Measurements from ENCODE around the gene ZFAND3.

DNA sequence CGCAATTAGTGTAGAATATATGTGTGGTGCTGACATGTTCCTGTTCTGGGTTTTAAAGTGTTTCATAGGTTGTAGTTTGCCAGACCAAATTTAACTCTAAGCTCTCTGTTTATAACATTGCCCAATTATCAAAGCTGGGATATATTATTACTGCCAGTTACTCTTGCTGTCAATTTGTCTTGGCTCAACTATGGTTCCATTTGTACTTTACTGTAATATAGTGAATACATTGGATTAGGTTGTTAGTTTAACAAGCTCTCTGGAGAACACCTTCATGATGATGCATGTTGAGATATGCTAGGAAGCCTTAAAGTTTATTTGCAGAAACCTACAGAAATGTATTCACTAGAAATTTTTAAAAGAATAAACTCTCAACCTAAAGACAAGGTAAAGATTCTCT, 259.6 kb downstream of the ZFAND3 start:
- TF ChIP-seq POLR2A (IDR thresholded peaks at IDR 0.05), result no peak
- TF ChIP-seq, protein P1, sequence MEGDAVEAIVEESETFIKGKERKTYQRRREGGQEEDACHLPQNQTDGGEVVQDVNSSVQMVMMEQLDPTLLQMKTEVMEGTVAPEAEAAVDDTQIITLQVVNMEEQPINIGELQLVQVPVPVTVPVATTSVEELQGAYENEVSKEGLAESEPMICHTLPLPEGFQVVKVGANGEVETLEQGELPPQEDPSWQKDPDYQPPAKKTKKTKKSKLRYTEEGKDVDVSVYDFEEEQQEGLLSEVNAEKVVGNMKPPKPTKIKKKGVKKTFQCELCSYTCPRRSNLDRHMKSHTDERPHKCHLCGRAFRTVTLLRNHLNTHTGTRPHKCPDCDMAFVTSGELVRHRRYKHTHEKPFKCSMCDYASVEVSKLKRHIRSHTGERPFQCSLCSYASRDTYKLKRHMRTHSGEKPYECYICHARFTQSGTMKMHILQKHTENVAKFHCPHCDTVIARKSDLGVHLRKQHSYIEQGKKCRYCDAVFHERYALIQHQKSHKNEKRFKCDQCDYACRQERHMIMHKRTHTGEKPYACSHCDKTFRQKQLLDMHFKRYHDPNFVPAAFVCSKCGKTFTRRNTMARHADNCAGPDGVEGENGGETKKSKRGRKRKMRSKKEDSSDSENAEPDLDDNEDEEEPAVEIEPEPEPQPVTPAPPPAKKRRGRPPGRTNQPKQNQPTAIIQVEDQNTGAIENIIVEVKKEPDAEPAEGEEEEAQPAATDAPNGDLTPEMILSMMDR (IDR thresholded peaks at IDR 0.05), result no peak

All from Peyer's patch (tissue), 4 donors.